CD4-positive, alpha-beta T cell treated with Interleukin-6 for 4 hours (primary cell): ENCODE measurements around the gene FAM171A2.
"Not testable (repeated sequence)": the region's sequence is repeated elsewhere in the genome, so short reads cannot be mapped to it uniquely, and the experiment has no call there.

Source experiments
- DNase-seq: peaks from one replicate; pipeline ENCODE4 v3.0.0-alpha.2; 2020; ENCODE audit warnings: mixed read lengths

FAM171A2 gene

DNA sequence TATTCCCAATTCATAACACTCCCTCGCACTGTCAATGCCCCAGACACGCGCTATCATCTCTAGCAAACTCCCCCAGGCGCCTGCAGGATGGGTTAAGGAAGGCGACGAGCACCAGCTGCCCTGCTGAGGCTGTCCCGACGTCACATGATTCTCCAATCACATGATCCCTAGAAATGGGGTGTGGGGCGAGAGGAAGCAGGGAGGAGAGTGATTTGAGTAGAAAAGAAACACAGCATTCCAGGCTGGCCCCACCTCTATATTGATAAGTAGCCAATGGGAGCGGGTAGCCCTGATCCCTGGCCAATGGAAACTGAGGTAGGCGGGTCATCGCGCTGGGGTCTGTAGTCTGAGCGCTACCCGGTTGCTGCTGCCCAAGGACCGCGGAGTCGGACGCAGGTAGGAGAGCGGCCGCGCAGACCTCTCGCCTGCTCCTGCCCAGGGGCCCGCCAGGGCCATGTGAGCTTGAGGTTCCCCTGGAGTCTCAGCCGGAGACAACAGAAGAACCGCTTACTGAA lies 18.7 kb downstream of the FAM171A2 start, which contains the start of gene GRN:
Gene GRN (plus strand): TSS at position 364 of the 515 bp plus-strand sequence. CDS start 3,863 bp downstream, outside the sequence.
- peak; percentile 87 for DNase-seq

DNA sequence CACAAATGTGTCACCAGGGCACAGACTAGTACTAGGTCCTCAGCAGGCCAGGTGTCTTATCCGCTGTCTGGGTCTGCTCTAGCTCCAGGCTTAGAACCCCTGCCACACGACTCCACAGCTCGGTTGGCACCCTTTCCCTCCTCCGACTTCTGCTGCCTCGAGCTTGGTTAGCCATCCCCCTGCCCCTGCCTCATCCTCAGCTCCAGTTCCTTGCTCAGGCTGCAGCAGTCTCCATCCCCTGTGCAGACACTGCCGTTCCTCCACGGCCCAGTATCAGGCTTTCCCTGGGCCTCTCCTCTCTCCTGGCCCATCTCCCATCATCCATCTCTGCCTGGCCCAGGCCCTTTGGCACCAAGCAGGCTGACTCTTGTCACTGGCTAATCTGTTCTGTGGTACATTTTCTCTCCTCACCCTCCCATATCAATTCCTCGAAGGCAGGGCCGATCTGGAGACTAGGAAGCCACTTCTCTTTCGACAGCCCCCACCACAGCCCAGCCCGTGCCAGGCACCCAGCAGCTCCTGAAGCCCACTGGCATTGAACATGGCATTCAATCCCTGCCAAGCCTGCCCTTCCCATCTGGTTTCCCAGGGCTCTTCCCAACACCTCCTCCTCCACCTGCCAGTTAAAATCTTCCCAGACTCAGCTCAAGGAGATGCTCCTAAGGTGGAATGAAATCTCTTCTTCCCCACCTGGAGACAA lies 20.0 kb downstream of the FAM171A2 start:
- no peak for DNase-seq

DNA sequence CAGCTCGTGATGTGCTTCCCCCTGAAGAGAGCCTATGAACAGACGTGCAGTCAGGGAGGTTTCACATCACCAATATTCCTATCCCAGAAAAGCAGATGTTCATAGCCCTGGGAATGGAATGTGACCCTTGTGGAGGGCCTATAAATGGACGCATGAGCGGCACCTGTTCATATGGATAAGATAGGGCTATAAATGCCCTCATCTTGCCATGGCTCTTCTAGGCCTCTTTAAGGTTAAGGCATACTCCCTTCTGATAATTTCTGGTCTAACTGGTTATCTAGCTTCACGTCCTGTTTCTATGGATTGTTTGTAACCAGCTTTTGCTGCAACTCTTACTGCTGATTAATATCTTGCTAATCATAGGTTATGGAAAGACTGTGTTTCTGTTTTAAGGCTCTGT lies 23.1 kb downstream of the FAM171A2 start:
- DNase-seq: not testable (repeated sequence)

DNA sequence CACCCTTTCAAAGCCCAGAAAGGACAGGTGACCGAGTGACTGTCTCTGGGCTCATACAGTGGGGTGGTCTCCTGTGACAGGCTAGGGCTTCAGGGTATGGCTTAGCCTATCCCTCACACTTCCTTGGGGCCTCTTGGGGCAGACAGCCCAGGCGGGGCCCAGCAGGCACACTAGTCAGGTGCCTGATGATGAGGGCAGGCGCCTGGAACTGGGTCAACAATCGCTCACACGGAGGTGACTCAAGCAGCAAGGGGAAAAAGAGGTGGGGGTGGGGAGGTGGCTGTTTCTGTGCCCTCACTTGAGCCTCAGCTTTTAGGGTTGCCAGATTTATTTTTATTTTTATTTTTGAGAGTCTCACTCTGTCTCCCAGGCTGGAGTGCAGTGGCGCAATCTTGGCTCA lies 25.0 kb downstream of the FAM171A2 start:
- no peak for DNase-seq

DNA sequence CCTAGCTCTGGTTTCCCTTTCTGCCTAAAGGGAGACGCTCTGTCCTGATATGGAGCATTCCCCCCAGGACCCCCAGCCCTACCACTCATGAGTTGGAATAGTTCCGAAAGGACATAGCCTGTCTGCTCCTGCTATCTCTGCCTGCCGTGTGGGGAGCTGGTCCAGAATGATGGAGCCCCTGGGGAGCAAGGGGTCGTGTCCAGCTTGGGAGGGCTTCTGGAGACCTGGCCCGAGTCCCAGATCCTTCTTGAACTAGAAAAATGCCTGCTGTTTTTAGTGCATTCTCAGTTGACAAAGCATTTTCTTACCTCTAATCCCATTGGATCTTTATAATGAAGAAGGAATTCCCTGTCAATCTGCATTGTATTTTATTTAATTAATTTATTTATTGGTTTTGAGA lies 27.7 kb downstream of the FAM171A2 start:
- DNase-seq: no peak

DNA sequence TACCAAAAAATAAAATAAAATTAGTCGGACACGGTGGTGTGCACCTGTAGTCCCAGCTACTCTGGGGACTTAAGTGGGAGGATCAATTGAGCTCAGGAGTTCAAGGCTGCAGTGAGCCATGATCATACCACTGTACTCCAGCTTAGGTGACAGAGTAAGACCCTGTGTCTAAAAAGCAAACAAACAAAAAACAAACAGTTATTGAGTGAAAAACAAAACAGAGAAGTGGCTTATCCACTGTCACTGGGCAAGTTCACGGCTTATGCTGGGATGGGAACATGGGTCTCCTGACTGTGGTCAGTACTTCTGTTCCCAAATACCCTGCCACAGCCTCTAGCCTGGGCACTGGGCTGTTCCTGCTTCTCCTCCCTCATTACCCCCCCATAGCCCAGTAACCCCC lies 28.1 kb downstream of the FAM171A2 start:
- DNase-seq: no peak

DNA sequence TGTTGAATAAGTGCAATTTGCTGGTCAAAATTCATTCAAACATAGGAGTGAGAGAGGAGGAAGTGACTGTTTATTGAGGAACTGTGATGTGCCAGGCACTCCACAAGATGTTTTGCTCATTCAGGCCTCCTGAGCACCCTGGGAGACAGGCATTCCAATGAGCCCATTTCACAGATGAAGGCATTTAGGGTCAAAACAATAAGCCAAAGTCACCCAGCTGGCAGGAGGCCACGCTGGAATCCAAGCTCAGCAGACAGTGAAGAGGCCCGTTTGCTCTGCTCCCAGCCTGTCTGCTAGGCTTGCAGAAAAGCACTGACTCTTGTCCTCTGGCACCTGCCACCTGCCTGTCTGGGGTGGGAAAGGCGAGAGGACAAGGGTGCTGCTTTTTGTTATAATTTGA lies 28.9 kb downstream of the FAM171A2 start:
- DNase-seq: no peak

DNA sequence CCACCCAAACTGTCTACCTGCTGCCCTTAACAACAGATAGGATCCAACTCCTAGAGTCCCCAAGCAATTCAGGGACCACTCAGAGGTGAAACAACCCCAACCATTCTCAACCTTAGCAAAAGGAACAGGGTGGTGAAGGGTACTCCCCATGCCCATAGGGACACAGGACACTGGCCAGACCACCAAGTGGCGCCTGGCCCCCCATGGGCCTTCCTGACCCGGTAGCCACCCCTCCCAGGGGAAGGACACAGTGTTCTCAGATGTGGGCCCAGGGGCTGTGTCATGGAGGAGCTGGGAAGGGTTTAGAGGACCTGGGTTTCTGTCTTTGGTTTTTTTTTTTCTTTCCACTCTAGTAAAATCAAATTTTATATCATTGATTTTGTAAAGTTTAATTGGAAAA lies 29.3 kb downstream of the FAM171A2 start:
- no peak for DNase-seq

DNA sequence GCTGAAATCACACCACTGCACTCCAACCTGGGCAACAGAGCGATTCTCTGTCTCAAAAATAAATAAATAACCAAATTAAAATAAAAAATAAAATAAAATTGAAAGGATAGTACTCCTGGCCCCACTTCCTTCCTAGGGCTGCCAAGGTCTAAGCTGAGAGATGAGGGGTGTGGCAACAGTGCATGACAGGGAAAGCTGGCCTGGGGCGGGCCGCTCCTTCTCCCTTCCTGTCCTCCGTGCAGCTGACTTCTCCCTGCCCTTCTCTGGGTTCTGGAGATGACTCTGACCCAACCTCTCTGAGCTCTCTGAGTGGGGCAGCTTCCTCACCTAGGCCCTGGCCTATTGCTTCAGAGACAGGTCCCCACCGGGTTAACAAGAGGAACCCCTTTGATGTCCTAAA lies 30.3 kb downstream of the FAM171A2 start:
- no peak for DNase-seq

DNA sequence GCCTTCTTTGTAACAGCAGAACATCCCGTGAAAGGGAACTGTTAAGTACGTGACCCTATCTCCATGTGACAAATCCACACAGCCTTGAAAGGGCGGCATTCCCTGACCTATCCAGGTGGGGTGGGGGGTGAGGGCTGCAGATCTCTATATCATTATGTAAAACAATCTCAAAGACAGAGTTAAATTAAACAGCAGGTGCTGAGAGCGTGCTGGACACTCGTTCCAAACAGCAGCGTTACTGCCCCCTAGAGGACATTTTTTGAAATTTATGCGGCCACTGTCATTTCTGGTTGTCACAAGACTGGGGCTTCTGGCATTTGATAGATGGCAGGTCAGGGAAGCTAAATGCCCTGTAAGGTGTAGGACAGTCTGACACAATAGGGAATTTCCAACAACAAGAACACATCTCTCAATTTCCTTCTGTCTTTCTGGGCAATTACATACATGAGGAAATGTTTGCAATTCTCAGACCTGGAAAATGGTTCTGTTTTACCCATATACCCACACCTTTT lies 32.3 kb downstream of the FAM171A2 start:
- peak; percentile 75 for DNase-seq

DNA sequence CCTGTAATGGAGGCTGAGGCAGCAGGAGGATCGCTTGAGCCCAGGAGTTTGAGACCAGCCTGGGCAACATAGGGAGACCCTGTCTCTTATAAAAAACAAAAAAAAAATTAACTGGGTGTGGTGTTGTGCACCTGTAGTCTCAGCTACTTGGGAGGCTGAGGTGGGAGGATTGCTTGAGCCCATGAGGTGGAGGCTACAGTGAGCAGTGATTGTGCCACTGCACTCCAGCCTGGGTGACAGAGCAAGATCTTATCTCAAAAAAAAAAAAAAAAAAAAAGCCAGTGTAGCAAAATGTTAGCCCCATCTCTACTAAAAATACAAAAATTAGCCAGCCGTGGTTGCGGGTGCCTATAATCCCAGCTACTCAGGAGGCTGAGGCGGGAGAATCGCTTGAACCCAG lies 33.4 kb downstream of the FAM171A2 start:
- not testable (repeated sequence) for DNase-seq

DNA sequence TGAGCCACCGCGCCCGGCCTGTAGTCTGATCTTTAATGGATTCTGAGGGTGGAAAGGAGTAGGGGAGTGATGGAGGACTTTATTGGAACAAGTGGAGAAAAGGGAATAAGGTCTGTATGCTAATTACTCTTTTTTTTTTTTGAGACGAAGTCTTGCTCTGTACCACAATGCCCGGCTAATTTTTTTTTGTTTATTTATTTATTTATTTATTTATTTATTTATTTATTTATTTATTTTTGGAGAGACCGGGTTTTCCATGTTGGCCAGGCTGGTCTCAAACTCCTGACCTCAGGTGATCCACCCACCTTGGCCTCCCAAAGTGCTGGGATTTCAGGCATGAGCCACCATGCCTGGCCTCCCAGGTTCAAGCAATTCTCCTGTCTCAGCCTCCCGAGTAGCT lies 34.1 kb downstream of the FAM171A2 start:
- not testable (repeated sequence) for DNase-seq

DNA sequence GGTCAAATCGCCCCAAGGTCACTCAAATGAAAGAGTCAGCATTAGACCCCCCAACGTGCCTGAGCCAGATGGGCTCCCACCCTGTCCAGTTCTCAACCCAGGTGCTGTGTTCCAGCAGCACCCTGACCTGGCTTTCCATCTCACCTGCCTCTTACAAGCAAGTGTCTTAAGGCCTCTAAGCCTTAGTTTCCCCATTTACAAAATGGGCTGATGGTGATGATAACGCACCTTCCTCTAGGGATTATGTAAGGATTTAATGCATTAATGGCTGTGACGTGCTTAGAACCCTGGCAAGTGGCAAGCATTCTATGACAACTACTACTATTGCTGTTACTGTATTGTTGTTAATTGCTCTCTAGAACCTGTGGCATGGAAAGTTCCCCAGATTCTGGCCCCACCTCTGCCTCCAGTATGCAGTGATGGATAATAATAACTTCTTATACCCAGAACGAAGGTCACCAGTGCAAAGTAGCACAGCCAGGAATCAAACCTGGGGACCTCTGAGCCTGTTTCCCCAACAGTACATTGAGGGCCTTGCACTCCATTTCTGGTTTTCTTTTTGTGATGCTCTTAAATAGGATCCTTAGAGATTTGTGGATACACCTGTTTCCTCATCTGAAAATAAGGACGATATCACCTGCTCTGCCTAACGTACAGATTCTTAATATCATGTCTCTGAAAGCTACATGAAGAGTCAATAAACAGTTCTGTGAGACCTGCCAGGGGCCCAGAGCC lies 35.8 kb downstream of the FAM171A2 start:
- no peak for DNase-seq

DNA sequence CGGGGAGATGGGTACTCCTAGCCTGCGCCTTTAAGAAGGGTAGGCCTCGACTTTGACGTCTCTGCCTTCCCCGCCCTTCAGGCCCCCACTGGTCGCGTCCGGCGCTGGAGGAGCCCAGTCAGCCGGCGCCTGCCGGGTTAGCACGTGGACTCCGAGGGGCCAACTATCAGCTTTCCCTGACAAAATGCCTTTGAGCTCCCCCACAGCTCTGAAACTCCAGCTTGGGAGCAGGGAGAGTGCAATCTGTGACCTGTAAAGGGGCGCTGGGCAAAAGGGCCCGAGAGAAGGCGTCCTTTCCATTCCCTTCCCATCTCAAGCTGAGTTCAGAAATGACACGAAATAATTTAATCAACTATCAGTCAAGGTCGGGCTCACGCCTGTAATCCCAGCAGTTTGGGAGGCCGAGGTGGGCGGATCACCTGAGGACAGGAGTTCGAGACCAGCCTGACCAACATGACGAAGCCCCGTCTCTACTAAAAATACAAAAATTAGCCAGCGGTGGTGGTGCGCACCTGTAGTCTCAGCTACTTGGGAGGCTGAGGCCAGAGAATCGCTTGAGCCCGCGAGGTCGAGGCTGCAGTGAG lies 36.7 kb downstream of the FAM171A2 start:
- DNase-seq: peak; percentile 96

DNA sequence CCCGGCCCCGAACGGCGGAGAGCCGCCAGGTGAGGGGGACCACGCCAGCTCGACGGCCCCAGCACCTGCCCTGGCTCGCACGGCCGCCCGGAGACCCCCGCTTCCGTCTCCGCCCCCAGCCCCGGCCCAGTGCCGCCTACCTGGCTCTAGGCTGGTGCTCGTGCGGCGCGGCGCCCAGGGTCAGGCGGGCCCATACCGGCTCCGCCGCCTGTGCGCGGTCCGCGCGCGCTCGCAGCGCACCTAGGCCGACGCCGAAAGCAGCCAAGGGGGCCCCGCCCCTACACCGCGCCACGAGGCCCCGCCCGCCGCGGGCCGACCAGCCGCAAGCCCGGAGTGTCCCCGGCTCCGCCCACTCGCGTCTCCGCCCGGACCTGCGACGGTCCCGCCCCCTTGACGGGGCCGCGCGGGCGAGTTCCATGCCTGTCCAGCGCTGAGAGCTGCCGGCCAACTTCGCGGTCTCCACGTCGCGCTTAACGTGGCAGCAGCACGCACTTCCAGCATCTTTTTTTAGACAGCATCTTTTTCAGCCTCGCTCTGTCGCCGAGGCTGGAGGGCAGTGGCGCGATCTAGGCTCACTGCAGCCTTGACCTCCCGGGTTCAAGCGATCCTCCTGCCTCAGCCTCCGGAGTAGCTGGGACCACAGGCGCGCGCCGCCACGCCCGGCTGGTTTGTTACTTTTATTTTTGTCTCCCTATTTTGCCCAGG lies 38.9 kb downstream of the FAM171A2 start, which contains the start of gene SLC25A39:
Gene SLC25A39 (minus strand): TSS at position 253 of the 705 bp plus-strand sequence. CDS start 1,261 bp downstream, outside the sequence.
- peak; percentile 96 for DNase-seq

DNA sequence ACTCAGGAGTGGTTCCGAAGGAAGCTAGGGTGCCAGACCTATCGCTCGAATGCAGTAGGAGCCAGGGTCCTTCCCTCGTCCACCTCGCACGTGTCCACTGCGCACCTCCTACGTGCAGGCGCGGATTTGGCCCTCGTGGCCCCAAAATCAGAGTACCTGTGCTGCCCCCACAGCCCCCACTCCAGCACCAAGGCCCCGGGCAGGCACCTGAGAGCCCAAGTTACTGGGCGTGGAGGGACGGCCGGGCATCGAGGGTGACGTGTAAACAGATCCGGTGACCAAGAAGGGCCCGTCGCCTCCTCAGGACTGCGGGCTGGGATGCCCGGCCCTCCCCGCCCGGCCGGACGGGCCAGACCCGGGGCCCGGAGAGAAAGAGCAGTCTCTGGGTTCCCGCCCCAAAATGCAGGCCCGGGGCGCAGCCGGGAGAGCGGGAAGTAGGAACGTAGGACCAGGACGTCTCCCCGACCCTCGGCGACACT lies 39.5 kb downstream of the FAM171A2 start:
- DNase-seq: no peak

DNA sequence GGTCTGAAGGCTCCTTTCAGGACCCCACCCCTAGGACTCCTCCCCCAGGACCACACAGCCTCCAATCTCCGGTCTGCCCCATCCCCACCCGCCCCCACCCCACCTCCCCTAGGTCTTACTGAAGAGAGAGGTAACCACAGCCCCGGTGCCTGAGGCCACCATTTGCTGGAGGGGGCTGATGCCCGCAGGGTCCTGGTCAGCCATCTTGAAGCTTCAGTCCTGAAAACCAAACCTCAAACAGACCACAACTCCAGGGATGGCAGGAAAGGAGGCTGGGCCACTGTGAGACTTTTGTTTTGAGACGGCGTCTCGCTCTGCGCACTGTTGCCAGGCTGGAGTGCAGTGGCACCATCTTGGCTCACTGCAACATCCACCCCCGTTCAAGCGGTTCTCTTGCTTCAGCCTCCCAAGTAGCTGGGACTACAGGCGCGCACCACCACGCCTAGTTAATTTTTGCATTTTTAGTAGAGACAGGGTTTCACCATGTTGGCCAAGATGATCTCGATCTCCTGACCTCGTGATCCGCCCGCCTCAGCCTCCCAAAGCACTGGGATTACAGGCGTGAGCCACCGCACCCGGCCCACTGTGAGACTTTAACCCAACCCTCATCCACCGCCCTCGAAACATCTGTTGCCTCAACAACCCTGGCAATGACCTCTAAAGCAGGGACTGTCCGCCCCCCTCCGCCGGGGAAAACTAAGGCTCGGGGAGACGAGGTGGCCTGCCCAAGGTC lies 40.1 kb downstream of the FAM171A2 start:
- no peak for DNase-seq

DNA sequence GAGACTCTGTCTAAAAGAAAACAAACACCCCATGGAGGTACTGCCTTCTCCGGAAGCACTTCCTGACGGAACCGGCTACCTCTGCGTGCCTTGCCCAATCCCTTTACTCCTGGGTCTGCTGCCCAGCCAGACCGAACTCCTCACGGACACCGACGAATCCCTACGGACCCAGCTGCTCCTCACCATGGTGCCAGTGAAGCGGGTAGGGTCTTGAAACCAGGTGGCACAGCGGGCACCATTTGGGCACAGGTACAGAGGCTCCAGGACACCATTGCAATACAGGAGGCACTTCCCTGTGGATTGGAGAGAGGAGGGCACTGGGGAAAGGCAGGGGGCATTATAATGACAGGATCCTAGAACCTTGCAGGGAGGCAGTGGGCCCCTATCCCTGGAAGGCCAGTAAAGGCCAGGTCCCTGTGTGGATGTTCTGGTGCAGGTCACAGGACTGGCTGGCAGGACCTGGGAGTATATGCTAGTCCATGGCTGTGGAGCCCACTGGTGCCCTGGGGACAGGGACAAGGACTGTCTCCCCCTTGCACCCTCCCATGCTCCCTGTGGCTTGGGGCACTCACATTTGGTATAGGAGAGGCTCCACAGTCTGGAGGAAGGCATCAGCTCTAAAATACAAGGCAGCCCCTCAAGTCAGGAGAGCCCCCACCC lies 41.3 kb downstream of the FAM171A2 start:
- DNase-seq: no peak

DNA sequence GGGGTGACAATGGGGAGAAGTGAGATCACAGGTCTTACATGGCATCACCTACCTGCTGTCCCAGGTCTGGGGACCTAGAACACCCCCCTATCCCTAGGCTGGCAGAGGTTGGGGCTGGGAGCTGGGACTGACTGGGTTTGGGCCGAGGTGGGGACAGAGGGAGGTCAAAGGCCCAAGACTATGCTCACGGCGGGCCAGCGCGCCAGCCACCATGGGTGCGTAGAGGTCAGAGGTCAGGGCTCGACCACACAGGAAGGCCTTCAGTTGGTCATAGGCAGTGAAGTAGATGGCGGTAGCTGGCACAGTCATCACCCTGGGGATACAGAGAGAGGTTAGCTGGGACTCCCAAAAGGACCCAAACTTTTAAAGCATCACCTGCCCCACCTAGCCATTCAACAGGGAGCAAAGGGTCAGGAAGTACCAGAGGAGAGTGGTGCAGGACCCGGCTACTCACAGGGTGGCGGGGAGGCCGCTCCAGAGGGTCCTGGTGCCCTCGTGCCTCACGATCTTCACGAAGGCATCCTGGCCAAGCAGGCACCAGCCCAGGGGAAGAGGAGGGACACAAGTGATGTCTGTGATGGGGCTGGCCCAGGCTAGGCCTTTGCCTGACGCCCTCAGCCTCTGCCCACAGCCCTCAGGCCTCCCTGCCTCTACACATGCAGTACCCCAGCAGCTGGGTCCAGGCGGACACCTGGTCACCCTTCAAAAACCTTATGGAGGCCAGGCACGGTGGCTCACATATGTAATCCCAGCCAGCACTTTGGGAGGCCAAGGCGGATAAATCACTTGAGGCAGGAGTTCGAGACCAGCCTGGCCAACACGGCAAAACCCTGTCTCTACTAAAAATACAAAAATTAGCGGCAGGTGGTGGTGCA lies 42.2 kb downstream of the FAM171A2 start:
- no peak for DNase-seq

DNA sequence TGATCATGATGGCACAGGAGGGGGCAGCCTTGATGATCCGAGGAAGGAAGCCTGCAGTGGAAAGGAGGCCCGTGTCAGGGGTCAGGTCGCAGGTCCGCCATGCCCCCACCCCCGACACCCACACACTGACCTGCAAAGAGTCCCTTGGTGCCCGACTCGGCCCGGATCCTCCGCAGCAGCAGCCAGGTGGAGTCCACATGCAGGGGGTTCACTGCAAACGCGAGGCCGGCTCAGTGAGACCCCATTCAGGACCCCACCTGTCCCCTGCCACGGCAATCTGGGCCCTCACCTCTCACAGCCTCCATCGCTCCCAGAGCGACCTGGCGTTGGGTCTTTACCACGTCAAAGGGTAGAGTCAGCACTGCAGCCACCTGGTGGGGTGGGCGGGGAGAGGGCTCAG lies 43.6 kb downstream of the FAM171A2 start:
- DNase-seq: no peak
